Fibroblast of lung (primary cell): ENCODE measurements around the gene ARSA.

ENCODE experiments used
- EZH2 ChIP-seq: IDR thresholded peaks from 2 replicates; pipeline ENCODE4 v1.5.1; 2012; ENCODE audit warnings: low read length, control low read depth, mild to moderate bottlenecking; ENCODE audit errors: missing control alignments
- TF ChIP-seq, protein P1 (sequence below), 2 donors: IDR thresholded peaks in 1 of 2; conservative IDR thresholded peaks in 1 of 2; 1 replicate in 1 of 2; 2 replicates in 1 of 2; pipeline ENCODE4 v1.5.1; 2011 to 2012; ENCODE audit warnings: low read length in 2 of 2, control low read depth in 1 of 2, inconsistent platforms in 1 of 2, low read depth in 1 of 2, mild to moderate bottlenecking in 1 of 2

DNA sequence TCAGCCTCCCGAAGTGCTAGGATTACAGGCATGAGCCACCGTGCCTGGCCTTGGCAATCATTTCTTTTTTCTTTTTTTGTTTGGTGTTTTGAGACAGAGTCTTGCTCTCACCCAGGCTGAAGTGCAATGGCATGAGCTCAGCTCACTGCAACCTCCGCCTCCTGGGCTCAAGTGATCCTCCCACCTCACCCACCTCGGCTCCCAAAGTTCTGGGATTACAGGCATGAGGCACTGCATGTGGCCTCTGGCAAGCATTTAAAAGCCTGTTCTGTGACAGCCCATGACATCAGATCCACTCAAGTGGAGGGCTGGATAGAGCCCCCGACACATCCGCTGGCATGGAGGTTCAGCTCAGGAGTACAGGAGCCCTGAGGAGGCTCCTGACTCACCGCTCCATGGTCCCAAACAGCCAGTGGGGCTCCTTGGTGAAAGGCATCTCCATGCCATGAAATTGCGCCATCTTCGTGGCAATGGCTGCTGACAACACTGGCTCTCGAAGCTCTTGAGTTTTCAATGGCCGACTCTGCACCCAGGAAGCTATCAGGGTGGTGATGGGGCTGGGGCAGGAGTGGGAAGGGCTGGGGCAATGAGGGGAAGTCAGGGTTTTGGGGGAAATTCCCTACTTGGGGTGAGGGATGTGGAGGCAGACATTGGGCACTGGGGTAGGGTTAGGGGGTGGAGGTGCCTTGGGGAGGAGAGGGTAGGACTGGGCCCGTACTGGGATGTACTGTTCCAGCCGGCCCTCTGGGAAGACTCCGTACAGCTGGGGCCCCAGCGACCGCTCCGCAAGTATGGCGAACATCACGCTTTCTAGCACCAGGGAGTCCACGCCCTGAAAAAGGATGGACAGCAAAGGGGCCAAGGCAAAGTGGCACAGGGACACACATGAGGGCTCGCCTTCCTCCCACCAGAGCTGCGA is 46.7 kb downstream of the ARSA start:
- TF ChIP-seq, protein P1, sequence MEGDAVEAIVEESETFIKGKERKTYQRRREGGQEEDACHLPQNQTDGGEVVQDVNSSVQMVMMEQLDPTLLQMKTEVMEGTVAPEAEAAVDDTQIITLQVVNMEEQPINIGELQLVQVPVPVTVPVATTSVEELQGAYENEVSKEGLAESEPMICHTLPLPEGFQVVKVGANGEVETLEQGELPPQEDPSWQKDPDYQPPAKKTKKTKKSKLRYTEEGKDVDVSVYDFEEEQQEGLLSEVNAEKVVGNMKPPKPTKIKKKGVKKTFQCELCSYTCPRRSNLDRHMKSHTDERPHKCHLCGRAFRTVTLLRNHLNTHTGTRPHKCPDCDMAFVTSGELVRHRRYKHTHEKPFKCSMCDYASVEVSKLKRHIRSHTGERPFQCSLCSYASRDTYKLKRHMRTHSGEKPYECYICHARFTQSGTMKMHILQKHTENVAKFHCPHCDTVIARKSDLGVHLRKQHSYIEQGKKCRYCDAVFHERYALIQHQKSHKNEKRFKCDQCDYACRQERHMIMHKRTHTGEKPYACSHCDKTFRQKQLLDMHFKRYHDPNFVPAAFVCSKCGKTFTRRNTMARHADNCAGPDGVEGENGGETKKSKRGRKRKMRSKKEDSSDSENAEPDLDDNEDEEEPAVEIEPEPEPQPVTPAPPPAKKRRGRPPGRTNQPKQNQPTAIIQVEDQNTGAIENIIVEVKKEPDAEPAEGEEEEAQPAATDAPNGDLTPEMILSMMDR (conservative IDR thresholded peaks at IDR 0.05 in 1 of 2, IDR thresholded peaks at IDR 0.05 in 1 of 2; ENCODE audit: low read depth in 1 of 2, low read length in 2 of 2), result no peak
- no peak for TF ChIP-seq EZH2
